Transverse colon (tissue), 4 donors: ENCODE results near the gene ACSM2B.

ENCODE experiments used
- EP300 ChIP-seq: sonication (generic); formaldehyde crosslinking; IDR thresholded peaks from one replicate; pipeline ENCODE4 v1.6.1; 2017; ENCODE audit warnings: antibody characterized with exemption, low read depth
- POLR2A ChIP-seq: fragments of 450-650 bp; IDR thresholded peaks from one replicate; pipeline ENCODE4 v1.6.1; 2016; ENCODE audit warnings: antibody characterized with exemption, mild to moderate bottlenecking, moderate library complexity
- POLR2AphosphoS5 ChIP-seq, 3 donors: sonication (generic); formaldehyde crosslinking; IDR thresholded peaks; one replicate each; pipeline ENCODE4 v1.6.1; 2016; ENCODE audit warnings: antibody characterized with exemption in 3 of 3
- TF ChIP-seq, protein P1 (sequence below), 5 experiments: fragments of 200-600 bp in 3 of 5; fragments of 450-650 bp in 2 of 5; sonication (generic) in 3 of 5; IDR thresholded peaks; 1 replicate in 2 of 5; 2 replicates in 3 of 5; pipeline ENCODE4 v1.5.1; 2016 to 2017; ENCODE audit warnings: antibody characterized with exemption in 5 of 5, inconsistent platforms in 3 of 5, mild to moderate bottlenecking in 2 of 5, moderate library complexity in 1 of 5

- TF ChIP-seq, protein P1, sequence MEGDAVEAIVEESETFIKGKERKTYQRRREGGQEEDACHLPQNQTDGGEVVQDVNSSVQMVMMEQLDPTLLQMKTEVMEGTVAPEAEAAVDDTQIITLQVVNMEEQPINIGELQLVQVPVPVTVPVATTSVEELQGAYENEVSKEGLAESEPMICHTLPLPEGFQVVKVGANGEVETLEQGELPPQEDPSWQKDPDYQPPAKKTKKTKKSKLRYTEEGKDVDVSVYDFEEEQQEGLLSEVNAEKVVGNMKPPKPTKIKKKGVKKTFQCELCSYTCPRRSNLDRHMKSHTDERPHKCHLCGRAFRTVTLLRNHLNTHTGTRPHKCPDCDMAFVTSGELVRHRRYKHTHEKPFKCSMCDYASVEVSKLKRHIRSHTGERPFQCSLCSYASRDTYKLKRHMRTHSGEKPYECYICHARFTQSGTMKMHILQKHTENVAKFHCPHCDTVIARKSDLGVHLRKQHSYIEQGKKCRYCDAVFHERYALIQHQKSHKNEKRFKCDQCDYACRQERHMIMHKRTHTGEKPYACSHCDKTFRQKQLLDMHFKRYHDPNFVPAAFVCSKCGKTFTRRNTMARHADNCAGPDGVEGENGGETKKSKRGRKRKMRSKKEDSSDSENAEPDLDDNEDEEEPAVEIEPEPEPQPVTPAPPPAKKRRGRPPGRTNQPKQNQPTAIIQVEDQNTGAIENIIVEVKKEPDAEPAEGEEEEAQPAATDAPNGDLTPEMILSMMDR (IDR thresholded peaks at IDR 0.05), result no peak
- TF ChIP-seq POLR2AphosphoS5 (IDR thresholded peaks at IDR 0.05) (no peak), POLR2A (no peak), EP300 (no peak)
These were observed 37.5 kb upstream of the ACSM2B start for GRCh38 chr16:20613481-20614185.
